GM23248 (cell line): ENCODE results near the gene QRFPR. TPM values are rescaled to one million over a fixed set of nuclear protein-coding genes. Genes with fewer than 3 reads are reported as not detected.
A peak's percentile ranks its signal among the peaks of the same experiment; 100 is the strongest.

ENCODE experiments used
- DNase-seq: peaks from one replicate; pipeline ENCODE4 v3.0.0-alpha.2; 2015
- H2AFZ ChIP-seq: fragments of 200-600 bp; sonication (generic); 2 replicates; pipeline ENCODE4 v1.6.1; 2016; ENCODE audit warnings: antibody characterized with exemption
- H3F3A ChIP-seq: fragments of 200-600 bp; sonication (generic); 2 replicates; pipeline ENCODE4 v1.6.1; 2016; ENCODE audit warnings: mild to moderate bottlenecking, antibody characterized with exemption, mixed run types; ENCODE audit not compliant: insufficient read depth
- H3K27ac ChIP-seq: fragments of 200-600 bp; sonication (generic); 2 replicates; pipeline ENCODE4 v1.5.1; 2016; ENCODE audit warnings: mild to moderate bottlenecking
- H3K27me3 ChIP-seq: fragments of 200-600 bp; sonication (generic); replicated peaks from 2 replicates; pipeline ENCODE4 v1.6.1; 2016; ENCODE audit warnings: mild to moderate bottlenecking; ENCODE audit not compliant: insufficient read depth
- H3K36me3 ChIP-seq: fragments of 200-600 bp; sonication (generic); 2 replicates; pipeline ENCODE4 v1.6.1; 2016; ENCODE audit warnings: low read depth, mild to moderate bottlenecking
- H3K4me1 ChIP-seq: fragments of 200-600 bp; sonication (generic); 2 replicates; pipeline ENCODE4 v1.6.1; 2016; ENCODE audit warnings: mild to moderate bottlenecking; ENCODE audit not compliant: insufficient read depth
- H3K4me2 ChIP-seq: fragments of 200-600 bp; sonication (generic); one replicate; pipeline ENCODE4 v1.6.1; 2016; ENCODE audit warnings: mild to moderate bottlenecking; ENCODE audit not compliant: unreplicated experiment
- H3K4me3 ChIP-seq: fragments of 200-600 bp; sonication (generic); 2 replicates; pipeline ENCODE4 v1.5.1; 2016; ENCODE audit warnings: mild to moderate bottlenecking
- H3K79me2 ChIP-seq: fragments of 200-600 bp; sonication (generic); 2 replicates; pipeline ENCODE4 v1.6.1; 2016; ENCODE audit warnings: mild to moderate bottlenecking; ENCODE audit not compliant: insufficient read depth
- H3K9ac ChIP-seq: fragments of 200-600 bp; sonication (generic); 2 replicates; pipeline ENCODE4 v1.6.1; 2016; ENCODE audit warnings: mild to moderate bottlenecking
- H3K9me2 ChIP-seq: fragments of 200-600 bp; sonication (generic); 2 replicates; pipeline ENCODE4 v1.6.1; 2016; ENCODE audit warnings: mixed run types, mild to moderate bottlenecking, moderate library complexity; ENCODE audit not compliant: insufficient read depth
- H3K9me3 ChIP-seq: fragments of 200-600 bp; sonication (generic); one replicate; pipeline ENCODE4 v1.6.1; 2017; ENCODE audit warnings: low read depth
- H4K20me1 ChIP-seq: fragments of 200-600 bp; sonication (generic); 2 replicates; pipeline ENCODE4 v1.6.0; 2016; ENCODE audit not compliant: insufficient read depth
- EZH2 ChIP-seq: fragments of 200-600 bp; sonication (generic); IDR thresholded peaks from 2 replicates; pipeline ENCODE4 v1.6.1; 2018; ENCODE audit warnings: antibody characterized with exemption, mild to moderate bottlenecking; ENCODE audit not compliant: insufficient read depth, poor library complexity, severe bottlenecking
- EZH2phosphoT487 ChIP-seq: fragments of 200-600 bp; sonication (generic); IDR thresholded peaks from 2 replicates; pipeline ENCODE4 v1.6.1; 2018; ENCODE audit warnings: antibody characterized with exemption, moderate library complexity, mild to moderate bottlenecking, low read depth; ENCODE audit not compliant: insufficient read depth
- WGBS, 2 experiments: methylation state at CpG; one replicate each; pipeline ENCODE4 v1.1.6; 2015 to 2017; ENCODE audit warnings: low lambda C conversion rate in 2 of 2, low coverage in 1 of 2; ENCODE audit errors: missing lambda C conversion rate in 2 of 2; 5-methylcytosine and 5-hydroxymethylcytosine counted together
- in situ Hi-C: fragments of 300-500 bp; cut with MboI; formaldehyde crosslinking; loops from 2 replicates; pipeline ENCODE4 v1.15.0; 2020
- polyA plus RNA-seq: library from polyadenylated mRNA; unstranded; fragments of >200 nt; fragmentation: Nextera tagmentation; extraction: Ambion mirVana; gene quantifications from 2 replicates; pipeline ENCODE4 v1.2.1, GENCODE V29; 2016
- total RNA-seq: library from RNA; depleted of rRNA; stranded (reverse); fragments of >200 nt; shearing (Covaris generic); gene quantifications from 2 replicates; pipeline ENCODE4 v1.2.3, GENCODE V29; 2014

QRFPR gene
- total and polyA plus RNA-seq, 2 experiments from 2014 or later, result not detected

- H3F3A ChIP-seq, result 0 out of 2 replicates have a peak, but pooled peaks cover 4% of the 10 kb centered on the region
- H3K36me3 ChIP-seq, result no peaks in the 10 kb centered on the region
- no peaks in the 10 kb centered on the region for H3K79me2 ChIP-seq
- no peaks in the 10 kb centered on the region for H3K9me3 ChIP-seq
- H3K27ac ChIP-seq, result no peak overlapping the region
- H4K20me1 ChIP-seq, result no peaks in the 10 kb centered on the region
- no peak overlapping the region for H3K4me3 ChIP-seq
- H2AFZ ChIP-seq, result no peak overlapping the region
- H3K4me1 ChIP-seq, result no peaks in the 10 kb centered on the region
- peak; percentile 61 for DNase-seq
- in situ Hi-C loops, result loop anchor here (10.0 kb wide), 1 partner anchor 280 kb away; no protein-coding TSS in a partner anchor
- TF ChIP-seq EZH2 (no peak), EZH2phosphoT487 (no peak)
- no peaks in the 10 kb centered on the region for H3K9me2 ChIP-seq
- H3K4me2 ChIP-seq, result peak overlapping the region; percentile 11
- no peak overlapping the region for H3K9ac ChIP-seq
- peaks cover 18% of the 10 kb centered on the region for H3K27me3 ChIP-seq
Measured at GRCh38 chr4:121375262-121375661, 5.6 kb downstream of the QRFPR start.

- no peak for TF ChIP-seq EZH2phosphoT487
- TF ChIP-seq EZH2, result no peak
- Histone ChIP-seq H3K27me3 (peaks cover 3% of the 10 kb centered on the region; the same call in 1 of the 2 replicates), H2AFZ (no peak overlapping the region), H3K79me2 (no peaks in the 10 kb centered on the region), H4K20me1 (no peaks in the 10 kb centered on the region), H3K9me2 (no peaks in the 10 kb centered on the region), H3K9ac (no peak overlapping the region), H3K36me3 (no peaks in the 10 kb centered on the region), H3F3A (0 out of 2 replicates have a peak, but pooled peaks cover 4% of the 10 kb centered on the region), H3K9me3 (no peaks in the 10 kb centered on the region), H3K4me3 (no peak overlapping the region), H3K4me1 (no peaks in the 10 kb centered on the region), H3K27ac (no peak overlapping the region), H3K4me2 (no peak overlapping the region)
- WGBS, 2 experiments, result 66 to 69% methylated on average over 6 of the region's 6 CpGs
- DNase-seq, result no peak
- in situ Hi-C loops, result loop anchor here (10.0 kb wide), 1 partner anchor 281 kb away; no protein-coding TSS in a partner anchor
Measured at GRCh38 chr4:121373841-121374240, 7.0 kb downstream of the QRFPR start.

GRCh38 chr4:121370729-121371325, 10.0 kb downstream of the QRFPR start:
- Histone ChIP-seq H3K4me2 (no peak overlapping the region), H3K9me2 (no peaks in the 10 kb centered on the region), H3F3A (0 out of 2 replicates have a peak, but pooled peaks cover 4% of the 10 kb centered on the region), H3K27ac (no peak overlapping the region), H3K27me3 (no peaks in the 10 kb centered on the region), H3K79me2 (no peaks in the 10 kb centered on the region), H2AFZ (no peak overlapping the region), H3K9me3 (no peaks in the 10 kb centered on the region), H4K20me1 (no peaks in the 10 kb centered on the region), H3K9ac (no peak overlapping the region), H3K4me1 (no peaks in the 10 kb centered on the region), H3K36me3 (no peaks in the 10 kb centered on the region), H3K4me3 (no peak overlapping the region)
- in situ Hi-C loops, result loop anchor here (10.0 kb wide), 1 partner anchor 284 kb away; no protein-coding TSS in a partner anchor
- WGBS, 2 experiments, result 45 to 60% methylated on average over 1 of the region's 1 CpG
- TF ChIP-seq EZH2 (no peak), EZH2phosphoT487 (no peak)
- peak; percentile 61 for DNase-seq

- peak; percentile 57 for DNase-seq
- Histone ChIP-seq H4K20me1 (no peaks in the 10 kb centered on the region), H2AFZ (no peak overlapping the region), H3K4me1 (peaks cover 4% of the 10 kb centered on the region; the same call in 1 of the 2 replicates), H3K27me3 (0 out of 2 replicates have a peak, but pooled peaks cover 2% of the 10 kb centered on the region), H3K9me3 (no peaks in the 10 kb centered on the region), H3K9ac (no peak overlapping the region), H3K4me3 (no peak overlapping the region), H3K36me3 (no peaks in the 10 kb centered on the region), H3K4me2 (no peak overlapping the region), H3F3A (no peaks in the 10 kb centered on the region), H3K9me2 (no peaks in the 10 kb centered on the region), H3K79me2 (no peaks in the 10 kb centered on the region), H3K27ac (no peak overlapping the region)
- no peak for TF ChIP-seq EZH2phosphoT487
- TF ChIP-seq EZH2, result no peak
- in situ Hi-C loops, result no loop called here
- WGBS, 2 experiments, result 19 to 22% methylated on average over 1 of the region's 1 CpG
Measured at GRCh38 chr4:121360495-121360894, 20.3 kb downstream of the QRFPR start.

- H3K9me2 ChIP-seq, result no peaks in the 10 kb centered on the region
- TF ChIP-seq EZH2 (no peak), EZH2phosphoT487 (no peak)
- no peak overlapping the region for H3K4me3 ChIP-seq
- DNase-seq, result peak; percentile 73
- H3K27me3 ChIP-seq, result peaks cover 4% of the 10 kb centered on the region; the same call in 1 of the 2 replicates
- no peak overlapping the region for H2AFZ ChIP-seq
- in situ Hi-C loops, result no loop called here
- peaks cover 4% of the 10 kb centered on the region; the same call in 1 of the 2 replicates for H3K4me1 ChIP-seq
- H3K4me2 ChIP-seq, result no peak overlapping the region
- no peaks in the 10 kb centered on the region for H3K79me2 ChIP-seq
- H3K9ac ChIP-seq, result no peak overlapping the region
- no peaks in the 10 kb centered on the region for H4K20me1 ChIP-seq
- no peak overlapping the region for H3K27ac ChIP-seq
- H3K9me3 ChIP-seq, result no peaks in the 10 kb centered on the region
- no peaks in the 10 kb centered on the region for H3F3A ChIP-seq
- H3K36me3 ChIP-seq, result no peaks in the 10 kb centered on the region
Measured at GRCh38 chr4:121358473-121358872, 22.3 kb downstream of the QRFPR start.
